HG02870 (cell line): ENCODE data around the gene HOXC11.

Source experiments
- ATAC-seq: cut with Tn5 transposase; IDR thresholded peaks from one replicate; pipeline ENCODE4 v1.9.1; 2021; ENCODE audit warnings: mild to moderate bottlenecking, moderate library complexity; ENCODE audit not compliant: unreplicated experiment

HOXC11 gene

DNA sequence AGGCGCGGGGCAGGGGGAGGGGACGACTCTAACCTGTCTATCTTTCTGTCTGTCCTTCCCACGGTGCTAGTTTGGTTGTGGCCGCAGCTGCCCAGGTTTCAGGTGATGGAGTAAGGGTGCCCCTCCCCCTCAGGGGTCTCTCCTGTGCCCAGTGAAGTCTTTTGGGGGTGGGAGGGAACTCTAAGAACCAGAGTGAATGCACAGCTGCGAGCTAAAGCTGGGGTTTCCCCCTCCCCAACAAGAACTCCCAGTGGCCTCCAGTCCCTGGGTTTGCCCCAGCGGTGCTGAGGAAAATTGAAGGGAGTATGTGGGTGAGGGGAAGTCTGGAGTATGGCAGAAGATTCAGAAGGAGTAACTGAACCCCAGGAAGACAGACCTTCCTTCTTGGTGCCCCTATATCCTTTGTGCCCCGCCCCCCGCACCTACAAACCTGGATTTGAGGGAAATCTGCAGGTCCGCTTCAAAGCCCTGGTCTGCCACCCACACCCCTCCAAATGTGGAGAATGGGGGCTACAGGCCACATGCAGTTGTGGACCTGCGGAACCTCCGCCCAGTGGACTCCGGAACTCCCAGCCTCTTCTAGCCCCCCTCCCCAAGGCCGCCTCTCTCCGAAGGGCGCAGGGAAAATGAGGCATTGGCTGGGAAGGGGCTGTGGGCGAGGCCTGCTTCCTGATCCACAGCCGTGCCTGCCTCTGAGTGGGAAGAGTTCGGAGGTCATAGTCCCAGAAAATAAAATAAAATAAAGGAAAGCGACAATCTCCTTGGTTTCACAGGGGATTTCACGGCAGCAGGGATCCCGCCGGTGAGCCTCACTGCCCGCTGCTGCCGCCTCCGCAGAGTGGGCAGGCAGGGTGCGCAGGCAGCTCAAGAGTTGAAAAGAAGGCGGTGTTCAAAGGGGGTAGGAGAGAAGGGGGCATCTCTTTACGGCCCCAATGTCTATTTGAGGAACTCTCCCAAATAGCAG lies 23.6 kb downstream of the HOXC11 start:
- ATAC-seq: no peak

DNA sequence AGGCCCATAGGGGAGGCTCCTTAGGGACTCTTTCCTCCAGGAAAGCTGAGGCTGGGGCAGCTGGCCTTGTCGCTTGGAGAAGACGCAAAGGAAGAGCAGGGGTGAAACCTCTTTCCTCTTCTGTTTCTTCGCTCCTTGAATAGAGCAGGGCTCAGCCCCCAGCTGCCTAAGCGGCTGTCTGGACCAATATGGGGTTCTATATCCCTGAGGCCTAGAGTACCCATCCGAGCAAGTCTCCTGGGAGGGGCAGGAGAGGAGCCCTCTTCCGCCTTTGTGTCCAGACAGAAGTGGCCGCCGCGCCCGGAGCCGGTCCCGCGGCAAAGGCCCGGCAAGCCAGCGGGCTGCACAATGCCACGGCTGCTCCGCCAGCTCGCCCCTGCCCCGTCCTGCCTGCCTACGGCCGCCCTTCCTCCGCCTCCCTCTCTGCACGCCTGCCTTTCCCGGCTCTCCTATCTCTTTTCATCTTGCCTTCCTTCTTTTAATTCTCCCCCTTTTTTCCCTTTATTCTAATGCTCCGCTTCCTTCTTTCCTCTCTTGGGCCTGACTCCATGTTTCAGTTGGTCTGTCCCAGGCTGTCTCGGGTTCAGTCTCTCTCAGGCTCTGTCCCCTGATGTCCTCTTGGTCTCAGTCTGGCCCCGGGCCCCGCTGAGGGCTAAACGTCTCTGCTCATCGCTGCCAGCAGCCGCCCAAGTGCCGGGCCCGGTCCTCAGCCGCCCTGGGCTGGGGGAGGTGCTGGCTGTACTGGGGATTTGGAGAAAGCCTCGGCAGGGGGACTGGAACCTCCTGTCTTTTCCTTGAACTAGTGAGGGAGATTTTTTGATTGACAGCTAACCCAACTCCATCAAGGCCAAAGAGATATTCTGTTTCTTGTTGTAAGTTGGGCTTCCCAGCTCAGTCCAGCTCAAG lies 24.5 kb downstream of the HOXC11 start:
- no peak for ATAC-seq

DNA sequence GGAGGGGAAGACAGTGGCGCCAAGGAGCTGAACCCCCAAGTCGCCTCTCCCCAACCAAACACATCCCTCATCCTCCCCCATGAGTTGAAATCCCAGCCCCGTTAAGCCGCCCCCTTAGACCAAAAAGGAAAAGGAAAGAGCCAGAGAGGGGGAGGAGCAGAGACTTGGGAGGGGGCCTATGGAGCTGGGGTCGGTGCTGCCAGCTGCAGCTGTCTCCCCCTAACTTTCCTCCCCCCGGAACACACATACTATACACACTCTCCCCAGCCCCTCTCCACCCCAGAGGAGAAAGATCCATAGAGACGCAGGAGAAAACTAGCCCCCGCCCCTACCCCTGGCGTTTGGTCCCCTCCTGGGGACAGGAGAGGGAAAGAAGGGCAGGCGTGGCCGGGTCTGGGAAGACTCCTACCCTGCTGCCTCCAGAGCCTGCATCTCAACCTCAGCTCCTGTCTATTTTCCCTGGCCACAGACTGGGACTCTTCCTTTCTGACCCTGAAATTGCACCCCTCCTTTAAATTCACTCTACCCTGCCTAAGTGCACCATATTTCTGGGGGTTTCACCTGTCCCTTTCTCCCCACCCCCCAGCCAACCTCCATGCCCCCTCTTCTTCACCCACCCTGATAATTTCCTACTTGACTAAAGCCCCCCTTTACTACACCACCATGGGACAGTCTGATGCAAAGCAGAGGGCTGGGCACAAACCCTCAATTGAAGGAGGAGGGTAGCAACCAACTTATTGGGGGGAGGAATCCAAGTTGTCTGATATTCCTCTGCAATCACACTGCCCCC lies 25.4 kb downstream of the HOXC11 start:
- ATAC-seq: no peak

DNA sequence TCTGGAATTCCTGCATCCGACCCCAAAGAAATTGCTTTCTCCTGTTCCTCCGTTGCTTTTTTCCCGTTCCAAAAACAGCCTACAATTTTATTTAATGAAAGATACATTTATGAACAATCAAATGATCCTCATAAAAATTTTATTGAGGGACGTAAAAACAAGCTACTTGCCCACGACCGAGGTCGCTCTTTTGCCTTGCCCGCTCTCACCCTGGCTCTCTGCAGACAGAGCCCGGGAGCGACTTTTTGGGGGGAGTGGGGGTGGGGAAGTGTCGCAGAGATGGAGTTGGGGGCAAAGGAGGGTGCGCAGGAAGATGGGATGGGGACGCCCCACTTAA lies 25.9 kb downstream of the HOXC11 start:
- no peak for ATAC-seq

DNA sequence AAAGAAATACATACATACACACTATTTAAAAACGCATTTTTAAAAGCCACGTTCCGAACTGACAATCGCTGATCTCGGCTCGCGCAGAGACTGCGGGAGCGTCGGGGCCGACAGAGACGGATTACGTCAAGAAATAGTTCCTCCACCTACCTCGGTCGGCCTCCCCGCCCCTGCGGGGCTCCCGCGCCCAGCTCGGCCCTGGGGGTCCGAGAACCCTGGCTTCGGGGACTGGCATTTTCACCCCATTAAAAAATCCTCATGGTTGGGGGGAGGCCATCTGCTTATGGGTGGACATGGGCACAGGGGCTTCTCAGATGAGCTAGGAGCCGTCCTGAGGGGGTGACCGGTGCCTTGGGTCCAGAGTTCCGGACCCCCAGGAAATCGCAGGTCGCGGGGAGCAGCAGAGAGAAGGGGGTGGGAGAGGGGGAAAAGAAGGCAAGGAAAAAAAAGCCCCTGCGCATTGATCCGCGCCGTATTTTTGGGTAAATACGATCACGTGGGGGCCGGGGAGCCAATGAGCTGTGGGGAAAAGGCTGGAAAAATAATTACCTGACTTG lies 26.7 kb downstream of the HOXC11 start:
- no peak for ATAC-seq

DNA sequence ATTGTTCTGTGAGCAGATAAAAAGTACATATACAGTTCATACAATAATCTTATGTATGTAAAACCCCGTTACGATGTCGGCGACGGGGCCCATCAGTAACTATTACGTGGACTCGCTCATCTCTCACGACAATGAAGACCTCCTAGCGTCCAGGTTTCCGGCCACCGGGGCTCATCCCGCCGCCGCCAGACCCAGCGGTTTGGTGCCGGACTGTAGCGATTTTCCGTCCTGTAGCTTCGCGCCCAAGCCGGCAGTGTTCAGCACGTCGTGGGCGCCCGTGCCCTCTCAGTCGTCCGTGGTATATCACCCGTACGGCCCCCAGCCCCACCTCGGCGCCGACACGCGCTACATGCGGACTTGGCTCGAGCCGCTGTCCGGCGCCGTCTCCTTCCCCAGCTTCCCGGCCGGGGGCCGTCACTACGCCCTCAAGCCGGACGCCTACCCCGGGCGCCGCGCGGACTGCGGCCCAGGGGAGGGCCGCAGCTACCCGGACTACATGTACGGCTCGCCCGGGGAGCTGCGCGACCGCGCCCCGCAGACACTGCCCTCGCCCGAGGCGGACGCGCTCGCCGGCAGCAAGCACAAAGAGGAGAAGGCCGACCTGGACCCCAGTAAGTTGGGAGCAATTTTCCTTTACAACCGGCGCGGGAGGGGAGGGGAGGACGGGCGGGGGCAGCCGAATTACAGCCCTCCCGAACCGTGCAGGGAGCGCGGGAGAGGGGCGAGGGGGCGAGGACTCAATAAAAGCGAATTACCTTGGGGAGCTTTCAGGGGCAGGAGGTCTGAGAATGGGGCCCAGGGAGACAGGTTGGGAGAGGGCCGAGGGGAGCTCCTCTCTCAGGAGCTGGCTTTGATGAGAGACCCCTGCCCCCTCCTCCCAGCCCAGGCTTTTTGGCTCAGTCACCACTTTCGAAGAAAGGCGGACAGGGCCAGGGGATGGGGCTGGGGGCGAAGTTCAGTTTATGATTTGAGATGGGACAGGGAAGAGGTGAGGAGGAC lies 27.5 kb downstream of the HOXC11 start, which contains the start of gene HOXC9:
Gene HOXC9 (plus strand): TSS at position 46 of the 999 bp plus-strand sequence. CDS start 28 bp downstream, at position 74.
- ATAC-seq: no peak

DNA sequence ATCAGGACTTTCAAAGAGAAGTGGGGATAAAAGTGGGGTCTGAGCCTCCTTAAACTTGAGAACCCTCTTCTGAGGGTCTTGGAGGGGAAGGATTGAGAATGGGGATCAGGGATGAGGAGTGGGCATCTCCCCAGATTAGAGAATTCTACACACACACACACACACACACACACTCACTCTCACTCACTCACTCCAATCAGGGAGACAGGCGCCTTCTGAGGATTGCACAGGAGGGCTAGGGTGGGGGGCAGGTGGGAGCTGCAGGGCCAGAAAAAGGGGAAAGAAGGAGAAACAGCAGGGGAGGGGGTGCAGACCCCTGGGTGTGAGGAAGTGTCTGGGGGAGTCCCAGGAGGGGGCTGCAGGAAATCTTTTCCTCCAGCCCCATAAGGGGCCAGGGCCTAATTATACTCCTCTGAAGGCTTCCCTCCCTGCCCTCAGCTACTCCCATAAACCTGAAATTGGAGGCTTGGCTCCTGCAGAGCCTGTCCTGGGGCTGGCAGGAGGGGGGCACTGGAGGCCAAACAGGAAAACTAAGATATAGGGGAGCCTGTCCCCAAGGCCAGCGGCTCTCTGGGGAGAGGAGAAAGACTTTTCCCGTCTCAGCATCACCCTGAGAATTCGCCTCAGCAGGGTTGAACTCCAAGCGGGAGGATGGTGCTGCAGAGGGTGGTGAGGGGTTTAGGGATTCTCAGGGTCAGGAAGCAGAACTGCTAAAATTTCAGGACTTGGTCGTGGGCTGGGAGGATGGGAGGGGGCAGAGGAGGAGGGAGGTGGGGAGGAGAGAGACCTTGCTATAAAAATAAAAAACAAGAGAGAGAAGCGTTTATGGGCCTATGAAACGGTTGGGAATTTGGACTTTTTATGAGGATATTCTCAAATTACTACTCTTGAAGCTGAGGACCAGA lies 28.6 kb downstream of the HOXC11 start:
- ATAC-seq: no peak

DNA sequence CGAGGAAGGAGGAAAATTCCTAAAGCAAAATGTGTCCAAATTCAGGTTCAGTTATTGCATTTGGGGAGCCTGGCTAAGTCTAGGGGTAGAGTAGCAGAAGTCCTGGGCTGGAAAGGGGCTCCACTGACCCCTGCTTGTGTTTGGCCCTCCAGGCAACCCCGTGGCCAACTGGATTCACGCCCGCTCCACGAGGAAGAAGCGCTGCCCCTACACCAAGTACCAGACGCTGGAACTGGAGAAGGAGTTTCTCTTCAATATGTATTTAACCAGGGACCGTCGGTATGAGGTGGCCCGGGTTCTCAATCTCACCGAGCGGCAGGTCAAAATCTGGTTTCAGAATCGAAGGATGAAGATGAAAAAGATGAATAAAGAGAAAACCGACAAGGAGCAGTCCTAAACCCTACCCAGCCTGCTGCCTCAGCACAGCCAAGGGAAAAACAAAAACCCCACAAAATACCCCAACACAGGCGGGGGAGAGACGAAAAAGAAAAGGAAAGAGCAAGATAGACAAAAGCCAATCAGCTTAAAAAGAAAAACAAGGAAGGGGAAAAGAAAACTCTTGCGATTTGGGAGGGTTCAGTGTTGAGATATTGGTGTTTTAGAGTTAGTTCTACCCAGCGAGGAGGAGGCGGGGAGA lies 29.5 kb downstream of the HOXC11 start:
- ATAC-seq: no peak

DNA sequence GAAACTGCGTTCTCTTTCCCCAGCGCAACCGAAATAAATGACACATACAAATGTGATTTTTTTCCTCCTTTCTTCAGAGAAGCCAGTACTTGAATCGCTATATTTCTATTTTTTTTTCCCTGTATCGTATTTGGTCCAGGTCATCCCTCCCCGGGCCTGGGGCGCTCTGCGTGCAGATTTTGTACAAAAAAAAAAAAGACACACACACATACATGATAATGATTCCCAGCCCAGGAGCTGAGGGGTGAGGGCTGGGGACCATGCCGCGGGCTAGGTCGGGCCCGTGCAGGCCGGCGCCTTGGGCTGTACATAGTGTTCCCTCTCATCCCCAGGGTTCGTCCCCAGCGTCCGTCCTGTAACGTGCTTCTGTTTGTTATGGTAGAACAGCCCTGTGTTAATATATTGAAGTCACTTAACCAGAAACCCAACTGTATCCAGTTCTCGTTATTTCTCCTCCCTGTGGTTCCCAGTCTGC lies 30.0 kb downstream of the HOXC11 start:
- no peak for ATAC-seq

DNA sequence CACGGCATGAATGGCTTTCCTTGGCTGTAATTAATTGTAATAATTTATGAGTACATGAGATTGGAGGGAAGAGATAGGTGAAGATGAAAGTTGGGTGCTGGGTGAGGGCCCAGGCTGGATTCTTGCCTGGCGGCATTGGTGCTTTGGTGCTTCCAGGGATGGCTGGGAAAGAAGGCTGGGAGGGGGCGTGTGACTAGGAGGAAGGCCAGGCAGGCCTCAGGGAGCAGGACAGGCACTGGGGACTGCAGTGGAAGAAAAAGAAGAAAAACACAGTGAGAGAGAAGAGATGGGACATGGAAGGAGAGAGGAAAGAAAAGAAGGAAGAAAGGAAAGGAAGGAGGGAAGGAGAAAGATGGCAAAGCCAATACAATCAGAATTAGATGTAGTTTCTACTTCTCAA lies 30.7 kb downstream of the HOXC11 start:
- ATAC-seq: no peak

DNA sequence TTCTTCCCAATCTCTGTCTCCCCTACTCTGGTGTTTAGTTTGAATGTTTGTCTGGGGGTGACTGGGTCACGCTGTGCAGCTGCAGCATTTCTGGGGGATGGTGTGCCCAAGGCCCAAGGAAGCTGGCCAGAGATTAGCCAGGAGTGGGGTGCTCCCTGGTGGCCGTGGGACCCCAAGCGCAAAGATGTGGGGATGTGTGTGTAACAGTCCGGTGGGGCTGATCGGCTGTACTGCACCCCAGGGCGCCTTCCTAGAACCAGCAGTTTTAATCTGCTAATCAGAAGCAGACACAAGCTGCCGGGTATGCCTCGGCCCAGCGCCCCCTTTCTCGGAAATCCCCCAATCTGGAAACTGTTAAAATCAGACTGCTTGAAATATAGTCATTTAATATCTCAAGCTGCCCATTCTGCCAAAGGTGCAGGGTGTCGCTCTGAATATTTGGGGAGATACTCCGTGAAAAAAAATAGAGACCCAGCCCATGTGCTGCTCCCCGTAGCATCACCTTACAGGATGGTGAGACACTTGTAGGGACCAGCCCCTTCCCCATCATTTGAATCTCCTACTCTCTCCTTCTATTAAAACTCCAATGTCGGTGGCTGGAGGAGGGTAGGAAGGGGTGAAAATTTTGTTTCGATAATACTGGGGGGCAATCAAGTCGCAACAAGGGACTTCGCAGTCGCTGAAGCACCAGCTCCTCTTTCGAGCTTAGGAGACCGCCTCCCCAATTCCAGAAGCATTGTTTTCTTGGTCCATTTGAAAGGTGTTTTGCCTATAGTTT lies 31.3 kb downstream of the HOXC11 start:
- ATAC-seq: no peak

DNA sequence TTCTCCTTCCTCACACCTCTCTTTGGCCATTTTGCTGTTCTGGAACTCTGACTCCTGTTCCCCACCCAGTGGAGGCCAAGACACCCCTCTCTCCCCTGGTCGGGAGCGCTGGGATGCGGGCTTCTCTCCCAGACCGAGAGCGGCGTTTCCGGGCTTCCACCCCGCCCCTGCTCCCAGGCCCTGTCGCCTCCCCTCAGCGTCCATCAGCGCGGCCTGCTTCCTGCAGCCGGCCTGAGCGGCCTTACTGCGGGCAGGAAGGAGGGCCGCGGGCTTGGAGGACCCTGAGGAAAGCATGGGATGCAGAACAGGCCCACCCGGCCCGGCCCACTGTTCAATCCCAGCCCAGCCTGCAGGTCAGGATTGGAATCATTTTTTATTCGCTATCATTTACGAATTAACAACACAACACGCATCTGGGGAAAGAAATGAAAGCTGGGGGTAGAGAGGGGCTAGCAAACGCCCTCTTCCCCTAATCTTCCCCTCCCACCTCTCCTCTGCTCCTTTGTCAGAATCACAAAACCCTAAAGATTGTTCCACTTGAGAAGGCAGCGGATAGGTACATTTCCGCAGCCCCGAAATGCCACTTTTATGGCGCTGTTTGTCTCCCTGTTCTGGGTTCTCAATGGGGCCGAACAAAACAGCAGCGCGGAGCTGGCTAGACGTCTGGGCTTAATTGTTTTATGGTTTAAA lies 32.1 kb downstream of the HOXC11 start:
- ATAC-seq: no peak

DNA sequence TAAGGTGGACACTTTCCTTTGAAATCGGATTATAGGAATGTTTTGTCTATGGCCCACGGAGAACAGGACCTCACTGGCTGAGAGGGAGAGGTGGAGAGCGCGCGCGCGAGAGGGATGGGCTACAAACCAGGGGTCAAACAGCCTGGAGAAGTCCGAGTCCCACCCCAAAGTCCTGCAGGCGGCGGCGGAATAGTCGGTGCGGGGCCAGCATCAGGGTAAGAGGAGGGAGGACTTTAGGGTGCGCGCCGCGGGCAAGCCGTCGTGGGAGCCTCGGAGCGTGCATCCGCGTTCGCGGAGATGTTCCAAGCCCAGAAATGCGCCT lies 32.6 kb downstream of the HOXC11 start:
- ATAC-seq: no peak

DNA sequence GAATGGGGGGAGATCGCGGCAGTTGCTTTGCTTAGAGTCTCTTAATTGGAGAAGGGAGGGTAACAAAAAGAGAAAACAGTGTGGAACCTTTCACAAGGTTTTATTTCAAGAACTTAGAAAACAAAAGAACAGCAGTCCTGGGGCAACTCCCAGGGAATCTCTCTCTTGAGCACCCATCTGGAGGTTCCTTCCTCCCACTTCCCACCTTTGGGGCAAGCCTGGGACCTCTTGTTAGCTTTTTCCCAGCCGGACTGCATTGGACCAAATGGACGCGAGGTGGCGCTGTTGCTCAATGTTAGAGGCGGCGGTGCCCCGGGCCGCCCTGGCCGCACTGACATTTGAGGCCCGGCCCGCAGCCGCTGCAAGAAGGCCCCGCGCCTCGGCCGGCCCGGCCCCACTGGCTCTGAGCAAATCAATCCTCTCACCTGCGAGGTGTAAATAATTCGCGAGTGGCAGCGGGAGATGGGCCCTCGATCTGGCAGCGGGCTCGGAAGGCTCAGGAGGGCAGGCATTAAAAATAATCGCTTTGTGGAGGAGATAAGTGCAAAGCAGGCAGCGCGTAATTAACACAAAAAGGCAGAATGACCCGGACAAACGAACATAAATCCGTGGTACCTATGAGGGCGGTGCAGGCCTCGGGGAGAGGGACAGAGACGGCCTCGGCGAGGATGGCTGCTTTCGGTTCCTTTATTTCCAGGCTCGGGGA lies 33.1 kb downstream of the HOXC11 start:
- ATAC-seq: peak; percentile 67

DNA sequence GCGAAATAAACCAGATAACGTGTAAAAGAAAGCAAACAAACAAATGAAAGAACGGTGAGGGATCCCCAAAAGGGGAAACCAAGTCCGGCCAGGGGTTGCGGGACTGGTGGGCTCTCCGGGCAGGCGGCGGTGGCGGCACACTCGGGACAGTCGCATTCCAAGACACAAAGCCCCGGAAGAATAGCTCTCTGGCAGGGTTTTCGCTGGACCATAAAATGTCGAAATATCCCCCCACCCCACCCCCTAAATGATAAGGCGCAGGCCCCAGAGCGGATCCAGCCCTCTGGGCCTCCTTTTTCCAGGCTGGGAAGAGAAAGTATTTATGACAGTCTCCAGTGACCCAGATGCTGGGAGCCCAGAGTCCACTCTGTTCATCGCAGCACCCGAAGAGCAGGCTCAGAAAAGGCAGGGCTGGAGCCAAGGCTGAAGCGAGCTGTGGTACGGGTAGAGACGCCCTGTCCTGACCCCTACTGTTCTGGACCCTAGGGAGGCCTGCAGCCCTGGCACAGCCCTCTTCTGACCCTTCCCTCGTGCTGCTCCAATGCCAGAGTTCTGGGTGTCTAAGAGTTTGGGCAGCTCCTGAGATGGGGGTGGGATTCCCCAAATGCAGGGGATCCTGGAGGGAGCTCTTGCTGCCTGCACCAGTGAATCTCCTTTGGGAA lies 33.8 kb downstream of the HOXC11 start:
- ATAC-seq: no peak
